ENCODE data around the gene PFDN4. TPM values are rescaled to one million over a fixed set of nuclear protein-coding genes. Genes with fewer than 3 reads are reported as not detected.

The PFDN4 gene
- total and polyA plus RNA-seq, 2 of the 13 experiments (the other 11 are each of a cell fraction or from before 2014, with no cell fraction given) = 59.8 to 227 TPM

GRCh38 chr20:54197621-54198604 lies 10.0 kb upstream of the PFDN4 start (continued):
- TF ChIP-seq ZMYM2 (CRISPR knock-in tag; IDR thresholded peaks at IDR 0.05) = no peak
- peak; percentile 22; the same call in 1 of the 2 replicates for TF ChIP-seq USF2 (IDR thresholded peaks at IDR 0.05; ENCODE audit: low read depth, low read length)
- no peak for TF ChIP-seq USF2 (CRISPR knock-in tag; IDR thresholded peaks at IDR 0.05; ENCODE audit: borderline replicate concordance)
- no peak for TF ChIP-seq ZNF20 (CRISPR knock-in tag; IDR thresholded peaks at IDR 0.05)
- TF ChIP-seq FOXC1 (CRISPR knock-in tag; IDR thresholded peaks at IDR 0.05; ENCODE audit: borderline replicate concordance) = no peak
- TF ChIP-seq ZMAT3 (CRISPR knock-in tag; conservative IDR thresholded peaks at IDR 0.05) = no peak
- no peak for TF ChIP-seq THAP9 (CRISPR knock-in tag; IDR thresholded peaks at IDR 0.05; ENCODE audit: borderline replicate concordance)
- TF ChIP-seq THAP7 (CRISPR knock-in tag; IDR thresholded peaks at IDR 0.05) = no peak
- no peak for TF ChIP-seq ZBTB39 (CRISPR knock-in tag; IDR thresholded peaks at IDR 0.05)
- no peak for TF ChIP-seq FOSL1 (CRISPR knock-in tag; IDR thresholded peaks at IDR 0.05; ENCODE audit: borderline replicate concordance)
- peak; percentile 68; the same call in 1 of the 2 replicates for TF ChIP-seq CEBPB (IDR thresholded peaks at IDR 0.05; ENCODE audit: borderline replicate concordance, low read depth, low read length)
- no peak for TF ChIP-seq KDM2A (CRISPR knock-in tag; IDR thresholded peaks at IDR 0.05; ENCODE audit: borderline replicate concordance, low read depth)
- no peak for TF ChIP-seq NCOR1 (IDR thresholded peaks at IDR 0.05; ENCODE audit: borderline replicate concordance, low read length)
- TF ChIP-seq ZNF569 (CRISPR knock-in tag; IDR thresholded peaks at IDR 0.05; ENCODE audit: borderline replicate concordance) = no peak
- TF ChIP-seq KLF15 (CRISPR knock-in tag; IDR thresholded peaks at IDR 0.05; ENCODE audit: borderline replicate concordance) = no peak
- no peak for TF ChIP-seq XBP1 (CRISPR knock-in tag; IDR thresholded peaks at IDR 0.05)
- TF ChIP-seq ZNF577 (CRISPR knock-in tag; IDR thresholded peaks at IDR 0.05; ENCODE audit: borderline replicate concordance, low read depth) = no peak
- no peak for TF ChIP-seq ZNF776 (CRISPR knock-in tag; IDR thresholded peaks at IDR 0.05)
- TF ChIP-seq ZNF337 (CRISPR knock-in tag; IDR thresholded peaks at IDR 0.05; ENCODE audit: borderline replicate concordance, low read depth) = no peak
- no peak for TF ChIP-seq ZNF446 (CRISPR knock-in tag; IDR thresholded peaks at IDR 0.05)
- TF ChIP-seq ZNF788 (CRISPR knock-in tag; IDR thresholded peaks at IDR 0.05; ENCODE audit: borderline replicate concordance) = no peak
